Epithelial cell of esophagus (primary cell): Measurements from ENCODE around the gene TTC7B.

ENCODE experiments used
- DNase-seq: peaks from one replicate; pipeline ENCODE4 v3.0.0; 2010; ENCODE audit warnings: low read depth
- H3K4me3 ChIP-seq: 2 replicates; pipeline ENCODE4 v1.5.1; 2011; ENCODE audit warnings: mild to moderate bottlenecking, low read length, control low read depth
- TF ChIP-seq, protein P1 (sequence below): IDR thresholded peaks from 2 replicates; pipeline ENCODE4 v1.5.1; 2011; ENCODE audit warnings: low read depth, mild to moderate bottlenecking, low read length, control low read depth, inconsistent platforms; ENCODE audit not compliant: insufficient read depth; ENCODE audit errors: missing control alignments

Gene TTC7B

GRCh38 chr14:90791486-90791885 is 24.7 kb downstream of the TTC7B start:
- TF ChIP-seq, protein P1, sequence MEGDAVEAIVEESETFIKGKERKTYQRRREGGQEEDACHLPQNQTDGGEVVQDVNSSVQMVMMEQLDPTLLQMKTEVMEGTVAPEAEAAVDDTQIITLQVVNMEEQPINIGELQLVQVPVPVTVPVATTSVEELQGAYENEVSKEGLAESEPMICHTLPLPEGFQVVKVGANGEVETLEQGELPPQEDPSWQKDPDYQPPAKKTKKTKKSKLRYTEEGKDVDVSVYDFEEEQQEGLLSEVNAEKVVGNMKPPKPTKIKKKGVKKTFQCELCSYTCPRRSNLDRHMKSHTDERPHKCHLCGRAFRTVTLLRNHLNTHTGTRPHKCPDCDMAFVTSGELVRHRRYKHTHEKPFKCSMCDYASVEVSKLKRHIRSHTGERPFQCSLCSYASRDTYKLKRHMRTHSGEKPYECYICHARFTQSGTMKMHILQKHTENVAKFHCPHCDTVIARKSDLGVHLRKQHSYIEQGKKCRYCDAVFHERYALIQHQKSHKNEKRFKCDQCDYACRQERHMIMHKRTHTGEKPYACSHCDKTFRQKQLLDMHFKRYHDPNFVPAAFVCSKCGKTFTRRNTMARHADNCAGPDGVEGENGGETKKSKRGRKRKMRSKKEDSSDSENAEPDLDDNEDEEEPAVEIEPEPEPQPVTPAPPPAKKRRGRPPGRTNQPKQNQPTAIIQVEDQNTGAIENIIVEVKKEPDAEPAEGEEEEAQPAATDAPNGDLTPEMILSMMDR = no peak
- no peak for DNase-seq
- H3K4me3 ChIP-seq = no peak overlapping the region

DNA sequence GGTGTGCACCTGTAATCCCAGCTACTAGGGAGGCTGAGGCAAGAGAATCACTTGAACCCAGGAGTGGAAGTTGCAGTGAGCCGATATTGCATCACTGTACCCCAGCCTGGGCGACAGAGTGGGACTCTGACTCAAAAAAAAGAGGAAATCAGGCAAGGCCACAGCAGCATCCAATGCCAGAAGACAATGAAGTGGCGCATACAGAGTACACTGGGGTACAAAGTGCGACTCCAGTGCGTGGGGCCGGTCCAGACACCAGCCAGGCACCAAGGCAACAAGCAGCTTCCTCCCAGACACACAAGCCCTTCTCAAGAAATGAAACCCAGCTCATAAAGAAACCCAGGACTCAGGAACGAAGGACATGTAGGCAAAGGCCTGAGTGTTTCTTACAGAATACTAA is 28.2 kb downstream of the TTC7B start:
- no peak for DNase-seq
- no peak overlapping the region for H3K4me3 ChIP-seq
- TF ChIP-seq, protein P1 = no peak

GRCh38 chr14:90785876-90786450 is 30.3 kb downstream of the TTC7B start:
- no peak overlapping the region for H3K4me3 ChIP-seq
- TF ChIP-seq, protein P1 = no peak
- DNase-seq = no peak

DNA sequence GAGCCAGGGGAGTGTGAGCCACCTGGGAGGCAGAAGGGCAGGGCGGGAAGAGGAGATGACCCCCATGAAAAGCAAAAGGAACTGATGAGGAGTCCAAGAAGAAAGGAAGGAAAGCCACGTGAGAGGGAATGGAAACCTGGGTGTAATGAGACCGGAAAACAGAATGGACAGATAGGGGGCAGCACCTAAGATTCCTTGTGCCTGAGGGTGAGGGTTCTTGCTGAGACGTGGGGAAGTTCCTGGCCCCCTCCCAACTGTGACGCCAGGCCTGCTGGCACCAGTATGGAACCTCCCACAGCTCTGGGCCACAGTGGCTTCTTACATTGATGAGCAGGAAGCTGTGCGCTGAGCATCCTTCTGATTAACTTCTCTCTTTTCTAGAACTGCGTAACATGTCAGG is 30.8 kb downstream of the TTC7B start:
- TF ChIP-seq, protein P1 = no peak
- H3K4me3 ChIP-seq = no peak overlapping the region
- no peak for DNase-seq

GRCh38 chr14:90784621-90785270 is 31.5 kb downstream of the TTC7B start:
- DNase-seq = no peak
- no peak overlapping the region for H3K4me3 ChIP-seq
- TF ChIP-seq, protein P1 = no peak

DNA sequence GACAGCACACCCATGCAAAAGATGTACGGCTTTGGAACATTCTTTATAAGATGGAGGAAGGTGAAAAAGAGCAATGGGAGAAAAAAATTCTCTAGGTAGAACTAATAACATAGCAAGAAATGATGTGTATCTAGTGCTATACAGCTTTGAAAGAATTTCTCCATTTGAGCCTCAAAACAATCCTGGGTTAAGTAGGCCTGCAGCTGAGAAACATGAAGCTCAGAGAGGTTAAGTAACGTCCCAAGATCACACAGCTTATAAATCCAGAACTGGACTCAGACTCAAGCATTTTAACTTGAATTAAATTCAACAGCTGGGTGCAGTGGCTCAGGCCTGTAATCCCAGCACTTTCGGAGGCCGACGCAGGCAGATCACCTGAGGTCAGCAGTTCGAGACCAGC is 32.9 kb downstream of the TTC7B start:
- TF ChIP-seq, protein P1 = no peak

GRCh38 chr14:90782892-90783291 is 33.3 kb downstream of the TTC7B start:
- TF ChIP-seq, protein P1 = no peak
- DNase-seq = no peak
- no peak overlapping the region for H3K4me3 ChIP-seq

More for the DNA sequence above, 32.9 kb downstream of the TTC7B start:
- DNase-seq = no peak
- no peak overlapping the region for H3K4me3 ChIP-seq
